GM23338 (cell line): ENCODE measurements around the gene TMEM134. TPM values are rescaled to one million over a fixed set of nuclear protein-coding genes. Genes with fewer than 3 reads are reported as not detected.

Experiments used
- ATAC-seq: fragments of 200-7000 bp; cut with Tn5 transposase; 3 replicates; pipeline ENCODE4 v1.9.1; 2020
- DNase-seq: peaks from one replicate; pipeline ENCODE4 v3.0.0-alpha.2; 2015; ENCODE audit warnings: low spot score
- H2AFZ ChIP-seq: fragments of 200-600 bp; sonication (generic); 2 replicates; pipeline ENCODE4 v1.8.0; 2016; ENCODE audit warnings: antibody characterized with exemption, mild to moderate bottlenecking, moderate library complexity
- H3F3A ChIP-seq: fragments of 200-600 bp; sonication (generic); replicated peaks from 2 replicates; pipeline ENCODE4 v1.8.0; 2017; ENCODE audit warnings: antibody characterized with exemption, mixed run types, low read depth
- H3K27ac ChIP-seq: fragments of 200-600 bp; sonication (generic); 2 replicates; pipeline ENCODE4 v1.6.1; 2016; ENCODE audit warnings: low read depth
- H3K27me3 ChIP-seq: fragments of 200-600 bp; sonication (generic); 2 replicates; pipeline ENCODE4 v1.8.0; 2016; ENCODE audit warnings: mild to moderate bottlenecking, mixed run types, moderate library complexity; ENCODE audit not compliant: insufficient read depth
- H3K36me3 ChIP-seq: fragments of 200-600 bp; sonication (generic); 2 replicates; pipeline ENCODE4 v1.8.0; 2016; ENCODE audit warnings: mild to moderate bottlenecking; ENCODE audit not compliant: insufficient read depth
- H3K4me1 ChIP-seq: fragments of 200-600 bp; sonication (generic); 2 replicates; pipeline ENCODE4 v1.8.0; 2016; ENCODE audit warnings: mild to moderate bottlenecking, moderate library complexity; ENCODE audit not compliant: insufficient read depth
- H3K4me2 ChIP-seq: fragments of 200-600 bp; sonication (generic); 2 replicates; pipeline ENCODE4 v1.7.1; 2017; ENCODE audit warnings: mixed run types
- H3K4me3 ChIP-seq: fragments of 200-600 bp; sonication (generic); 2 replicates; pipeline ENCODE4 v1.6.1; 2016; ENCODE audit warnings: mixed run types
- H3K79me2 ChIP-seq: fragments of 200-600 bp; sonication (generic); replicated peaks from 2 replicates; pipeline ENCODE4 v1.8.0; 2017; ENCODE audit warnings: mild to moderate bottlenecking; ENCODE audit not compliant: insufficient read depth
- H3K9me2 ChIP-seq: fragments of 200-600 bp; sonication (generic); 2 replicates; pipeline ENCODE4 v1.8.0; 2017; ENCODE audit not compliant: insufficient read depth
- H4K20me1 ChIP-seq: fragments of 200-600 bp; sonication (generic); replicated peaks from 2 replicates; pipeline ENCODE4 v1.8.0; 2017; ENCODE audit warnings: mild to moderate bottlenecking; ENCODE audit not compliant: insufficient read depth
- H3K27ac Mint-ChIP-seq: 2 replicates; pipeline ENCODE4 v1.8.0; 2020; ENCODE audit warnings: inconsistent platforms, mild to moderate bottlenecking, moderate library complexity, mixed read lengths
- H3K27me3 Mint-ChIP-seq: 3 replicates; pipeline ENCODE4 v1.8.0; 2022; ENCODE audit warnings: low read depth, mild to moderate bottlenecking, moderate library complexity, mixed read lengths, inconsistent platforms; ENCODE audit not compliant: insufficient read depth, poor library complexity
- H3K36me3 Mint-ChIP-seq: 3 replicates; pipeline ENCODE4 v1.8.0; 2021; ENCODE audit warnings: low read depth, mild to moderate bottlenecking, inconsistent platforms, moderate library complexity, mixed read lengths
- H3K4me1 Mint-ChIP-seq: 3 replicates; pipeline ENCODE4 v1.8.0; 2020; ENCODE audit warnings: mild to moderate bottlenecking, inconsistent platforms, mixed read lengths
- H3K4me3 Mint-ChIP-seq: 3 replicates; pipeline ENCODE4 v1.8.0; 2021; ENCODE audit warnings: moderate library complexity, mild to moderate bottlenecking, inconsistent platforms, mixed read lengths
- H3K9me3 Mint-ChIP-seq: 3 replicates; pipeline ENCODE4 v1.8.0; 2020; ENCODE audit warnings: moderate library complexity, mild to moderate bottlenecking, inconsistent platforms, mixed read lengths
- CREB1 ChIP-seq: fragments of 250-450 bp; sonication (Bioruptor Pico); IDR thresholded peaks from 2 replicates; pipeline ENCODE4 v1.5.0; 2020; ENCODE audit warnings: low read depth, mild to moderate bottlenecking, moderate library complexity
- EZH2 ChIP-seq: fragments of 200-600 bp; sonication (generic); IDR thresholded peaks from one replicate; pipeline ENCODE4 v1.8.0; 2017; ENCODE audit warnings: antibody characterized with exemption, mild to moderate bottlenecking, low read depth; ENCODE audit not compliant: unreplicated experiment
- EZH2phosphoT487 ChIP-seq: fragments of 200-600 bp; sonication (generic); IDR thresholded peaks from one replicate; pipeline ENCODE4 v1.8.1; 2018; ENCODE audit warnings: antibody characterized with exemption; ENCODE audit not compliant: unreplicated experiment
- JUNB ChIP-seq: IDR thresholded peaks from one replicate; pipeline ENCODE4 v1.6.1; 2016; ENCODE audit warnings: antibody characterized with exemption; ENCODE audit not compliant: unreplicated experiment
- POLR2AphosphoS5 ChIP-seq: IDR thresholded peaks from 2 replicates; pipeline ENCODE4 v1.6.1; 2016; ENCODE audit warnings: antibody characterized with exemption, low read depth
- REST ChIP-seq: IDR thresholded peaks from one replicate; pipeline ENCODE4 v1.6.1; 2018; ENCODE audit warnings: antibody characterized with exemption; ENCODE audit not compliant: unreplicated experiment
- STAT1 ChIP-seq: IDR thresholded peaks from one replicate; pipeline ENCODE4 v1.6.1; 2016; ENCODE audit warnings: antibody characterized with exemption; ENCODE audit not compliant: unreplicated experiment
- ZNF331 ChIP-seq: fragments of 250-450 bp; sonication (Bioruptor Pico); IDR thresholded peaks from 2 replicates; pipeline ENCODE4 v1.5.0; 2020; ENCODE audit warnings: low read depth, mild to moderate bottlenecking, moderate library complexity
- ZNF462 ChIP-seq: fragments of 250-450 bp; sonication (Bioruptor Pico); IDR thresholded peaks from 2 replicates; pipeline ENCODE4 v1.5.0; 2020; ENCODE audit warnings: mild to moderate bottlenecking, moderate library complexity
- polyA plus RNA-seq: library from polyadenylated mRNA; unstranded; fragments of >200 nt; fragmentation: Nextera tagmentation; extraction: Ambion mirVana; gene quantifications from 2 replicates; pipeline ENCODE4 v1.2.1, GENCODE V29; 2016
- total RNA-seq: library from RNA; depleted of rRNA; stranded (reverse); fragments of >200 nt; shearing (Covaris generic); gene quantifications from 2 replicates; pipeline ENCODE4 v1.2.3, GENCODE V29; 2014

TMEM134 gene
- total and polyA plus RNA-seq, 2 experiments from 2014 or later, result 61.4 to 69.2 TPM

GRCh38 chr11:67497656-67498291 lies 28.7 kb upstream of the TMEM134 start:
- Histone ChIP-seq H4K20me1 (peaks cover 2% of the 10 kb centered on the region; the same call in 1 of the 2 replicates), H3K4me1 (no peaks in the 10 kb centered on the region), H3K36me3 (peaks cover 4% of the 10 kb centered on the region; the same call in 1 of the 2 replicates), H3K4me2 (no peak overlapping the region), H3K9me2 (no peaks in the 10 kb centered on the region), H3K27me3 (no peaks in the 10 kb centered on the region), H3K79me2 (no peaks in the 10 kb centered on the region), H3F3A (no peaks in the 10 kb centered on the region), H2AFZ (no peak overlapping the region), H3K4me3 (no peak overlapping the region), H3K27ac (no peak overlapping the region)
- Mint-ChIP-seq H3K27me3 (peaks cover 6% of the 10 kb centered on the region), H3K4me1 (peaks cover under 1% of the 10 kb centered on the region; the same call in 2 of the 3 replicates), H3K4me3 (no peak overlapping the region), H3K27ac (no peak overlapping the region), H3K36me3 (peaks cover 9% of the 10 kb centered on the region; the same call in 2 of the 3 replicates), H3K9me3 (no peaks in the 10 kb centered on the region; the same call in 2 of the 3 replicates)
- ATAC-seq (no peak), DNase-seq (no peak)
- TF ChIP-seq STAT1 (no peak), ZNF331 (no peak), EZH2 (no peak), POLR2AphosphoS5 (no peak), EZH2phosphoT487 (no peak), JUNB (no peak), CREB1 (CRISPR knock-in tag) (no peak)

- Histone ChIP-seq H3K4me1 (no peaks in the 10 kb centered on the region), H3K27ac (no peak overlapping the region), H2AFZ (no peak overlapping the region), H3K4me3 (no peak overlapping the region), H3K79me2 (no peaks in the 10 kb centered on the region), H4K20me1 (no peaks in the 10 kb centered on the region; the same call in 1 of the 2 replicates), H3F3A (0 out of 2 replicates have a peak, but pooled peaks cover 3% of the 10 kb centered on the region), H3K9me2 (no peaks in the 10 kb centered on the region), H3K36me3 (peaks cover 3% of the 10 kb centered on the region; the same call in 1 of the 2 replicates), H3K27me3 (no peaks in the 10 kb centered on the region), H3K4me2 (no peak overlapping the region)
- no peak overlapping the region for H3K4me3 Mint-ChIP-seq
- H3K4me1 Mint-ChIP-seq, result no peaks in the 10 kb centered on the region
- H3K27me3 Mint-ChIP-seq, result peaks cover 3% of the 10 kb centered on the region
- no peak for ATAC-seq
- no peak for TF ChIP-seq ZNF462
- TF ChIP-seq REST, result no peak
- TF ChIP-seq JUNB, result no peak
- no peak overlapping the region for H3K27ac Mint-ChIP-seq
- no peak for DNase-seq
- peaks cover 7% of the 10 kb centered on the region; the same call in 2 of the 3 replicates for H3K36me3 Mint-ChIP-seq
- no peaks in the 10 kb centered on the region for H3K9me3 Mint-ChIP-seq
Measured at GRCh38 chr11:67496113-67496512, 27.1 kb upstream of the TMEM134 start.
